Kidney tubule cell (primary cell): ENCODE results near the gene DAGLA.
A peak's percentile ranks its signal among the peaks of the same experiment; 100 is the strongest.

Experiments used
- DNase-seq: peaks from one replicate; pipeline ENCODE4 v3.0.0-alpha.2; 2018; ENCODE audit warnings: low spot score

Gene DAGLA

DNA sequence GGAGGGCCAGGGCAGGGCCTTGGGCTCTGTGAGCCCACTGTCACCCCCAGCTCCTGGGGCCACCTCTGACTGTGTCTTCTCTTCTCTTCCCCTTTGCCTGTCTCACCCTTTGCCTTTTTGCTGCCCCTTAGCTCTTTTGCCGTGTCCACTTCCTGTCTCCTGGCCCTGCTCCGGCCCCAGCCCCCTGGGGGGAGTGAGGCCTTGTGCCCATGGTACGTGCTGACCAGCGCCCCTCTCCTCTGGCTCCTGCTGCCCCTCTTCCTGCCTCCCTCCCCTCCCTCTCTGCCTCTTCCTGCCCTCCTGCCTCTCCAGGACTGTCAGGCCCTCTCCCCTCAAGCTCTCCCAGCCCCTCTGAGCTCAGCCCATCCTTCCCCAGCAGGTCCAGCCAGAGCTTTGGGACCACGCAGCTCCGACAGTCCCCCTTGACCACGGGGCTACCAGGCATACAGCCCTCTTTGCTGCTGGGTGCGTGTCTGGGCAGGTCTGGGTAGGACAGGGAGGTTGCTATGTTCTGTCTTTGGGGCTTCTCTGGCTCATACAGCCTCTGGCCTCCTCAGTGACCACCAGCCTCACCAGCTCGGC is 100.5 kb downstream of the DAGLA start:
- DNase-seq: no peak

- DNase-seq: no peak
Measured at GRCh38 chr11:61781585-61781984, 101.4 kb downstream of the DAGLA start.

DNA sequence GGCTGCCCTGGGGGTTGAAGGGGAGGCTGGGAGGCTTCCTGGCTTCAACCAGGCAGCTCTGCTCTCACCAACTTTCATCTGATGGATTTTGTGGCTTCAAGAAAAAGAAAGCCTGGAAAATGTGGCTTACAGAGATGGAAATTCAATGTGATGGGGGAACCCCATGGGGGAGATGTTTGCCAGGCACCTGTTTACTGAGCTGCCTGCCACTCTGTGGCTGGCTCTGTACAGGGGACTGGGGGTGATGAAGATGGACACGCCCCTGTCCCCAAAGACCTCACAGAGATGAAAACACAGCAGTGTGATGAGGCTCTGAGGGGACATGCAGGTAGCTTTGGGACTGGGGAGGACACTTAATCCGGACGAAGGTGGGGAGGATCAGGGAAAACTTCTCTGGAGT is 102.1 kb downstream of the DAGLA start:
- DNase-seq: no peak

DNA sequence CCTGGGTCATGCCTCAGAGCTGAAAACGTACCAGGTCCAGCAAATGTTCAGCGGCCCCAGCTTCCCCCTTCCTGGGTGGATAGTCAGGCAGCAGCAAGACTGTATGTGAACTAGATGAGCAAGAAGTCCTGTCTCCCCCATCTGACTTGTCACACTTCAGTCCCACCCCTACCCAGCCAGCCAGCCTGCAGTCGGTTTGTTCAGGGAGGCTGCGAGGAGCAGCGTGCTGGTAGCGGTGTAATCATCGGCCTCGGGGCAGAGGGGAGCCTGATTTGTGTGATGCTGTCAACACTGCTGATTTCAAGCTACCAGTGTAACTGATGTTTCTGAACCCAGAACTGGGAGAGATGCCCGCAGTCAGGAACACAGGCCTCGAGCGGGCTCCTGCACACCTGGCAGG is 102.7 kb downstream of the DAGLA start:
- DNase-seq: no peak

GRCh38 chr11:61783717-61784505 is 103.7 kb downstream of the DAGLA start:
- DNase-seq: peak; percentile 48

DNA sequence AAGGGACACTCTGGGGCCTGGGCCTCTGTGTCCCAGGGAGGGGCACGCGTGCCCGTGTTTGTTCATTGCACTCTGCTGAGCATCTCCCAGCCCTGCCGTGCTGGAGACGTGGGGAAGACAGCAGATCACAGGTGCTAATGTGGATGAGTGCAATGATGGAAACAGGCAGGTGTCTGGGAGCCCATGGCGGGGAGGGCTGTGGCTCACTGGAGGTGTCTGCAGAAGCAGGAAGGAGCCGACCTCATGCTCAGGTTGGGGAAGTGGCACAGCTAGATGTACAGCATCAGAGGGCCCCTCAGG is 104.3 kb downstream of the DAGLA start:
- no peak for DNase-seq

- DNase-seq: peak; percentile 77
Measured at GRCh38 chr11:61785837-61786402, 105.7 kb downstream of the DAGLA start.

DNA sequence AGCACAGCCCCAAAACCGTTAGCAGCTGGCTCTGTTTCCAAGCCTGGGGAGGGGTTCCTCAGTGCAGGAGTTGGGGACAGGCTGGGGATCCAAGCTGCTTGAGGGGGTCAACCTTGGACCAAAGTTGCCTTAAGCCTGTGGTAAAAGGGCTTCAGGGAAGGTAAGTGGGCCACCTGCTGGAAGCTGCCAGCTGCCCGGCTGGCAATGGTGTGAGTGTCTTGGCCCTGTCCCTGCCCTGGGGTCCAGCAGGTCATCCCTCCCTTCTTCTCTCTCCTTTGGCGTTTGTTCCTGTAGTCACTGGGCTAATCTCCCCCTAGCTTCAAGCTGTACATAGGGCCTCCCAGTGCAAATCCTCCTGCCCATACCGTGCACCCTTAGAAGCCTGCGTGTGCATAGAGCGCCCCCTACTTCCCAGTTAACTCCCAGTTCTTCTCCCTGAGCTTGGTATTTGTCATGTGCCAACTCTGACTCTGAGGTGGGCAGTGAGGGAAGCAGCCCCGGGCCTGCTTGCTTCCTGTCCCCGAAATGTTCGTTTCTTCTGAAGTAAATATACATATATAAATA is 107.8 kb downstream of the DAGLA start:
- peak; percentile 57 for DNase-seq

GRCh38 chr11:61791737-61792309 is 111.6 kb downstream of the DAGLA start:
- DNase-seq: peak; percentile 84

- DNase-seq: peak; percentile 95
Measured at GRCh38 chr11:61792310-61793082, 112.3 kb downstream of the DAGLA start, which contains the start of the genes FEN1 and TMEM258. Gene FEN1 (plus strand): TSS chr11:61792911. CDS start chr11:61795362, 2,451 bp downstream. Gene TMEM258 (minus strand): TSS chr11:61792599. CDS start chr11:61792558, 41 bp downstream.

DNA sequence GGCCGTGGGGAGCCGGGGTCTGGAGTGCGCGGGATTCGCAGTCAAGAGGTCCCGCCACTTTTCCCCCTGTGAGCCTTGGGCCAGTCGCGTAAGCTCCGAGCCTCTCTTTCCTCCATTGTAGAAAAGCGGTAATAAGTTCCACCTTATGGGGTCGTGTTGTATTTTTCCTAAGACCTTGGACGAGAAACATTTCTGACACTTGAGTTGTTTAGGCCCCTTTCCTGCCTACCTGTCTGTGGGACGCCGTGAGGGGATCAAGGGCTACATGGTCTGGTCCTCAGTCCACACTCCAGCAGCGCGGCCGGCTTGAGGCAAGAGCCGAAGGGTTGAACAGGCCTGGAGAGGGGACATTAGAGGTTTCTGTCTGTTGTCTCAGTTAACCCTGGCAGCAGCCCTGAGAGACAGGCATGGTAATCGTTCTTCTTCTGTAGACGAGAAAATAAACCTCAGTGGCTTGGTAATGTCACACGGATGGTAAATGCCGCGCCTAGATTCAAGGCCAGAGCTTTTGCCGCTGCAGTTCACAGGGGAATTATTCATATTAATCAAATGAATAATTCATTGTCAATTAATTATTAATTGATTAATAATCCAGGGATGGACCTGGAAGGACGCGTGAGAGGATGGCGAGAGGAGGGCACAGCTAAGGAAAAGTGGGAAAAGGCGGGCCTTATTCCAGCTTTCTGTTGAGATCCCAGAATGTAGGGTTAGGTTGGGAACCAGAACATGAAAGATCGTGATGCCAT is 113.1 kb downstream of the DAGLA start:
- DNase-seq: peak; percentile 18

DNA sequence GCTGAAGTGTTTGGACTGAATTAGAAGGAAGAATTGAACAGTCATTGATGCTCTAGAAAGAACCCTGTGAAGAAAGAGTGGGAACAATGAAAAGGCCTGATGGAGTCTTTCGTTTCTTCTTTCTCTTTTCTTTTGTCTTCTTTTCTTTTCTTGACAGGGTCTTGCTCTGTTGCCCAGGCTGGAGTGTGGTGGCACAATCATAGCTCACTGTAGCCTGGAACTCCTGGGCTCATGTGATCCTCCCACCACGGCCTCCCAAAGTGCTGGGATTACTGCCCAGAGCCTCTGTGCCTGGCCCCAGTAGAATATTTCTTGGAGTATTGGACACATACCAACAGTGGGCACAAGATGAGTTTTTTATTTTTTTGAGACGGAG is 113.6 kb downstream of the DAGLA start:
- no peak for DNase-seq

DNA sequence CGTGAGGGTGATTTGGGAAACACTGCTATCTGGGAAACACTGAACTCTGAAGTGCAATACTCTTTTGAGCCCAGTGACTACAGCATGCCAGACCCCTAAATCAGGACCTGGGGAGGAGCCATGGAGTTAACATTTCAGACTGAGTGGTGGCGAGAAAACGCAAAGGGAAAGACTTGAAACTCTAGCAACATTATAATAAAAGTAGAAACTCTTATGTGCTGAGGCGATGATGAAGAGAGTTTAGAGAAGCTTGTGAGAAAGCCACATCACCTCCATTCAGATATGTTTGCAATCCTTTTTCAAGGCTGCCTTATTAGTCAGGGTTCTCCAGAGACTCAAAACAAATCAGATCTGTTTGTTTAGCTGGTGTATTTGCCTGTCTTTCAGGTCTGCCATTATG is 114.4 kb downstream of the DAGLA start:
- DNase-seq: no peak

DNA sequence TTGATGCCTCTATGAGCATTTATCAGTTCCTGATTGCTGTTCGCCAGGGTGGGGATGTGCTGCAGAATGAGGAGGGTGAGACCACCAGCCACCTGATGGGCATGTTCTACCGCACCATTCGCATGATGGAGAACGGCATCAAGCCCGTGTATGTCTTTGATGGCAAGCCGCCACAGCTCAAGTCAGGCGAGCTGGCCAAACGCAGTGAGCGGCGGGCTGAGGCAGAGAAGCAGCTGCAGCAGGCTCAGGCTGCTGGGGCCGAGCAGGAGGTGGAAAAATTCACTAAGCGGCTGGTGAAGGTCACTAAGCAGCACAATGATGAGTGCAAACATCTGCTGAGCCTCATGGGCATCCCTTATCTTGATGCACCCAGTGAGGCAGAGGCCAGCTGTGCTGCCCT is 115.3 kb downstream of the DAGLA start:
- no peak for DNase-seq

GRCh38 chr11:61795876-61796526 is 115.8 kb downstream of the DAGLA start:
- DNase-seq: no peak
